A549 (cell line): Measurements from ENCODE around the gene ARHGAP18.

Experiments
- BHLHE40 ChIP-seq: IDR thresholded peaks from 2 replicates; pipeline ENCODE4 v1.6.1; 2012; ENCODE audit warnings: low read depth, low read length, inconsistent platforms
- ESRRA ChIP-seq: fragments of 150-350 bp; IDR thresholded peaks from 2 replicates; pipeline ENCODE4 v1.6.1; 2014; ENCODE audit warnings: mild to moderate bottlenecking, low read length, borderline replicate concordance
- JUN ChIP-seq, 2 experiments: fragments of >200 bp; sonication (Bioruptor Twin); formaldehyde crosslinking; IDR thresholded peaks; 2 replicates in 1 of 2; 3 replicates in 1 of 2; pipeline ENCODE4 v1.6.1; 2016 to 2017
- POLR2A ChIP-seq: IDR thresholded peaks from 2 replicates; pipeline ENCODE4 v1.6.1; 2012; ENCODE audit warnings: mild to moderate bottlenecking, low read length
- SMC3 ChIP-seq: fragments of >200 bp; sonication (Bioruptor Twin); formaldehyde crosslinking; IDR thresholded peaks from 3 replicates; pipeline ENCODE4 v1.6.1; 2018; ENCODE audit warnings: inconsistent platforms
- TF ChIP-seq, protein P1 (sequence below): fragments of >200 bp; sonication (Bioruptor Twin); formaldehyde crosslinking; IDR thresholded peaks from 3 replicates; pipeline ENCODE4 v1.5.1; 2016
- TF ChIP-seq, protein P2 (sequence below): fragments of 450-650 bp; IDR thresholded peaks from 2 replicates; pipeline ENCODE4 v1.6.1; 2014; ENCODE audit warnings: antibody characterized with exemption

- TF ChIP-seq POLR2A (no peak), ESRRA (no peak), SMC3 (no peak), BHLHE40 (no peak), JUN (IDR thresholded peaks at IDR 0.05) (no peak)
- TF ChIP-seq, protein P1, sequence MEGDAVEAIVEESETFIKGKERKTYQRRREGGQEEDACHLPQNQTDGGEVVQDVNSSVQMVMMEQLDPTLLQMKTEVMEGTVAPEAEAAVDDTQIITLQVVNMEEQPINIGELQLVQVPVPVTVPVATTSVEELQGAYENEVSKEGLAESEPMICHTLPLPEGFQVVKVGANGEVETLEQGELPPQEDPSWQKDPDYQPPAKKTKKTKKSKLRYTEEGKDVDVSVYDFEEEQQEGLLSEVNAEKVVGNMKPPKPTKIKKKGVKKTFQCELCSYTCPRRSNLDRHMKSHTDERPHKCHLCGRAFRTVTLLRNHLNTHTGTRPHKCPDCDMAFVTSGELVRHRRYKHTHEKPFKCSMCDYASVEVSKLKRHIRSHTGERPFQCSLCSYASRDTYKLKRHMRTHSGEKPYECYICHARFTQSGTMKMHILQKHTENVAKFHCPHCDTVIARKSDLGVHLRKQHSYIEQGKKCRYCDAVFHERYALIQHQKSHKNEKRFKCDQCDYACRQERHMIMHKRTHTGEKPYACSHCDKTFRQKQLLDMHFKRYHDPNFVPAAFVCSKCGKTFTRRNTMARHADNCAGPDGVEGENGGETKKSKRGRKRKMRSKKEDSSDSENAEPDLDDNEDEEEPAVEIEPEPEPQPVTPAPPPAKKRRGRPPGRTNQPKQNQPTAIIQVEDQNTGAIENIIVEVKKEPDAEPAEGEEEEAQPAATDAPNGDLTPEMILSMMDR, result no peak
- TF ChIP-seq, protein P2, sequence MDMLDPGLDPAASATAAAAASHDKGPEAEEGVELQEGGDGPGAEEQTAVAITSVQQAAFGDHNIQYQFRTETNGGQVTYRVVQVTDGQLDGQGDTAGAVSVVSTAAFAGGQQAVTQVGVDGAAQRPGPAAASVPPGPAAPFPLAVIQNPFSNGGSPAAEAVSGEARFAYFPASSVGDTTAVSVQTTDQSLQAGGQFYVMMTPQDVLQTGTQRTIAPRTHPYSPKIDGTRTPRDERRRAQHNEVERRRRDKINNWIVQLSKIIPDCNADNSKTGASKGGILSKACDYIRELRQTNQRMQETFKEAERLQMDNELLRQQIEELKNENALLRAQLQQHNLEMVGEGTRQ, result no peak
Measured at GRCh38 chr6:129673748-129674147, 36.2 kb downstream of the ARHGAP18 start.
